Lower lobe of right lung (tissue), 2 donors: ENCODE measurements around the gene CPLX3. TPM values are rescaled to one million over a fixed set of nuclear protein-coding genes. Genes with fewer than 3 reads are reported as not detected.
"Not testable (repeated sequence)": the region's sequence is repeated elsewhere in the genome, so short reads cannot be mapped to it uniquely, and the experiment has no call there.

ENCODE experiments used
- ATAC-seq, 2 donors: fragments of 200-7000 bp; cut with Tn5 transposase; one replicate each; pipeline ENCODE4 v1.9.1; 2020 to 2022; ENCODE audit warnings: mild to moderate bottlenecking in 2 of 2, moderate library complexity in 2 of 2
- DNase-seq: peaks from one replicate; pipeline ENCODE4 v3.0.0-alpha.2; 2020
- H3K27ac ChIP-seq: fragments of 200-600 bp; one replicate; pipeline ENCODE4 v1.8.0; 2022
- H3K27me3 ChIP-seq: fragments of 200-600 bp; one replicate; pipeline ENCODE4 v1.8.0; 2022; ENCODE audit warnings: low read depth
- H3K36me3 ChIP-seq: fragments of 200-600 bp; one replicate; pipeline ENCODE4 v1.8.0; 2022; ENCODE audit warnings: mild to moderate bottlenecking
- H3K4me1 ChIP-seq: fragments of 200-600 bp; one replicate; pipeline ENCODE4 v1.8.0; 2022
- H3K4me3 ChIP-seq: fragments of 200-600 bp; one replicate; pipeline ENCODE4 v1.8.0; 2022; ENCODE audit warnings: mild to moderate bottlenecking
- H3K9me3 ChIP-seq: fragments of 200-600 bp; one replicate; pipeline ENCODE4 v1.8.0; 2022
- intact Hi-C: fragments of 100-400 bp; cut with DNase I; formaldehyde crosslinking; loops from one replicate; pipeline ENCODE4 v1.11.0; 2022
- total RNA-seq: library from RNA; stranded (reverse); fragmentation: NEBNext Ultra II Directional; extraction: Animal tissue kit (Norgen Biotek cat#: 25700); gene quantifications from one replicate; pipeline ENCODE4 v1.2.1, GENCODE V29; 2021
- TF ChIP-seq, protein P1 (sequence below): fragments of 200-600 bp; IDR thresholded peaks from one replicate; pipeline ENCODE4 v1.8.0; 2022; ENCODE audit warnings: antibody characterized with exemption, mild to moderate bottlenecking
- donor health status: DM: no; HTN: yes; CAD: no; lungs with severe emphysema.

The CPLX3 gene
- total RNA-seq, 1 donor from 2014 or later: not detected

DNA sequence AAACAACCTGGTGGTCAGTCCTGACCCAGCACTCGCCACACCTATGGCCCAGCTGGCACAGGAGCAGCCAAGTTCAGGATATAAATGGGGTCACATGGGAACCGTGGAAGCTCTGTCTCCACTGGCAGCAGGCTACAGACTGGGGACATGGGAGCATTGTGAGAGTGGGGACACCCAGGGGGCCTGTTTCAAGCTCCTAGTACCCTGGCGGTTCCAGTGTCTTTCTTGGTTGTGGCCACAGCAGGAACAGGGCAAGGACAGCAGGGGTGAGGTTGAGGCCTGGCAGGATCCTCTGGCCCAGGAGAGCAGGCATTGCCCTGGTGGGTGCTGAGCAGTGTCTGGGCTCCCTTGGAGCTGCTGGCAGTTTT is 42.6 kb upstream of the CPLX3 start:
- no peak for DNase-seq
- Histone ChIP-seq H3K4me1 (peaks cover 81% of the 10 kb centered on the region), H3K27me3 (no peaks in the 10 kb centered on the region), H3K36me3 (no peaks in the 10 kb centered on the region), H3K4me3 (peak overlapping the region; percentile 77), H3K27ac (peak overlapping the region; percentile 83), H3K9me3 (no peaks in the 10 kb centered on the region)
- TF ChIP-seq, protein P1, sequence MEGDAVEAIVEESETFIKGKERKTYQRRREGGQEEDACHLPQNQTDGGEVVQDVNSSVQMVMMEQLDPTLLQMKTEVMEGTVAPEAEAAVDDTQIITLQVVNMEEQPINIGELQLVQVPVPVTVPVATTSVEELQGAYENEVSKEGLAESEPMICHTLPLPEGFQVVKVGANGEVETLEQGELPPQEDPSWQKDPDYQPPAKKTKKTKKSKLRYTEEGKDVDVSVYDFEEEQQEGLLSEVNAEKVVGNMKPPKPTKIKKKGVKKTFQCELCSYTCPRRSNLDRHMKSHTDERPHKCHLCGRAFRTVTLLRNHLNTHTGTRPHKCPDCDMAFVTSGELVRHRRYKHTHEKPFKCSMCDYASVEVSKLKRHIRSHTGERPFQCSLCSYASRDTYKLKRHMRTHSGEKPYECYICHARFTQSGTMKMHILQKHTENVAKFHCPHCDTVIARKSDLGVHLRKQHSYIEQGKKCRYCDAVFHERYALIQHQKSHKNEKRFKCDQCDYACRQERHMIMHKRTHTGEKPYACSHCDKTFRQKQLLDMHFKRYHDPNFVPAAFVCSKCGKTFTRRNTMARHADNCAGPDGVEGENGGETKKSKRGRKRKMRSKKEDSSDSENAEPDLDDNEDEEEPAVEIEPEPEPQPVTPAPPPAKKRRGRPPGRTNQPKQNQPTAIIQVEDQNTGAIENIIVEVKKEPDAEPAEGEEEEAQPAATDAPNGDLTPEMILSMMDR: no peak
- no peak for ATAC-seq
- intact Hi-C loops: no loop called here

DNA sequence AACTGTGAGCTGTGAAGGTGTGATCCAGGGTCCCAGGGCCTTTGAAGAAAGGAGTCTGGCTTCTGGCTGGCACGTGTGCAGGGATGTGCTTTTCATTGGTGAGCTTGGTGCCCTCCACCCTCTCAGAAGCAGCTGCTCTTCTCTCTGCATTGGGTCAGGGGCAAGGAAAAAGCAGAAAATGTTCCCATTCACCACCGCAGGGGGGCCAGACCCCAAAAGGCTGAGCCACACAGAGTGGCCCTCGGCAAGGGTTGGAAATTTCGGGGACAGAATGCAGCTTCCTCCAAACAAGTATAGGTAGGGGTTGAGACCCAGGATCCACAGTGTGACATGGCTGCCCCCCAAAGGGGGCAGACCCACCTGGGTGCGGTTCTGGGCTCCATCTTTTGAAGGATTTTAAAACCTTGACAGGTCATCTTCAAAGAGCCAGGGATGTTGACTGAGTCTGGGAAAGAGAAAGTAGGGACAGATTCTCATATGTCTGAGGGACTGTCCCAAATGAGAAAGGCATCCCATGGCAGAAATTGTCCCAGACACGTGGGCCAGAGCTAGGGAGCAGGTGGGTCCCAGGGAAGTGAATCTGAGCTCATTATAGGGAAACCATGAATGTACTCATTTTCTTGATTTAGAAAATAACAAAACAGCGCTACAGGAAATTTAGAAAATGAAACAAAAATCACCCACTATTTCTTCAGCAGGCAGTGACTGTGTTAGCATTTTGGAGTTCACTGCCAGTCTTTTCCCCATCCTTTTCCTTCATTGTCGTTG is 41.8 kb upstream of the CPLX3 start:
- Histone ChIP-seq H3K27ac (peak overlapping the region; percentile 83), H3K4me3 (peak overlapping the region; percentile 77), H3K9me3 (no peaks in the 10 kb centered on the region), H3K36me3 (no peaks in the 10 kb centered on the region), H3K27me3 (no peaks in the 10 kb centered on the region), H3K4me1 (peaks cover 89% of the 10 kb centered on the region)
- TF ChIP-seq, protein P1: no peak
- no peak for DNase-seq
- no peak for ATAC-seq
- intact Hi-C loops: no loop called here

DNA sequence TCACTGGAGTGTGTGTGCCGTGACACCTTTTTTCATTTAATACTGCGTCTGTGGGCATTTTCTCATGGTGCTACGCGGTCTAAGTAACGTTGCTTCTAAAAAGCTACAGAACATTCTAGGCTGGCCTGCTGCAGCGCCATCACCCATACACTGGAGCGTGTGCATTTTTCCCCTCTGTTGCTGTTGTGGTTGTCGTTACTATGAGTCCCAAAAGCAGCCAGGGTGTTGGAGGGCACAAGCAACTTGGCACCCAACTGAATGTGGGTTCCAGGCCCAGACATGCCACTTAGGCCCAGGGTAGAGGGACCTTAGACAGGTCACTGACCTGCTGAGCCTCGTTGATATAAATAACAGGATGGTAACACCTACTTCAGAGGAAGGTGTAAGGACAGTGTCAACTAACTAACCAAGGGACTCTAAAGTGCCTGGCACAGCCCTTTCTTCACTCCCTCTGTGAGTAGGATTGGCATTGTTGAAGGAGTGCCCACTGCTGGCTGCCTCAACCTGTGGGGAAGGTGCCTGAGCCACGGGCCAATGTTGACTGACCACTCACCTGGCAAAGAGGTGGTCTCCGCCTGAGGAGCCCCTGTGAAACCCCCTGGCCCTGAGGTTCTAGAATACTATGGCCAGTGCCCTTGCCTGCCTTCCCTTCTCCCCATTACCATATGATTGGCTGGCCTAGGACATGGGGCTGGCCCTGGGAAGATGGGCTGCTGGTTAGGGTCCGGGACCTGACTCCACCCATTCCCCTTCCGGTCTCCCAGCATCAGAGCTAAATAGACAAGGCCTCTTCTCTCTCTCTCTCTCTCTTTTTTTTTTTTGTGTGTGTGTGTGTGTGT is 41.0 kb upstream of the CPLX3 start:
- Histone ChIP-seq H3K27ac (peak overlapping the region; percentile 83), H3K36me3 (no peaks in the 10 kb centered on the region), H3K4me3 (peak overlapping the region; percentile 77), H3K9me3 (no peaks in the 10 kb centered on the region), H3K27me3 (no peaks in the 10 kb centered on the region), H3K4me1 (peaks cover 89% of the 10 kb centered on the region)
- no peak for DNase-seq
- no peak for ATAC-seq
- TF ChIP-seq, protein P1: no peak
- intact Hi-C loops: no loop called here

DNA sequence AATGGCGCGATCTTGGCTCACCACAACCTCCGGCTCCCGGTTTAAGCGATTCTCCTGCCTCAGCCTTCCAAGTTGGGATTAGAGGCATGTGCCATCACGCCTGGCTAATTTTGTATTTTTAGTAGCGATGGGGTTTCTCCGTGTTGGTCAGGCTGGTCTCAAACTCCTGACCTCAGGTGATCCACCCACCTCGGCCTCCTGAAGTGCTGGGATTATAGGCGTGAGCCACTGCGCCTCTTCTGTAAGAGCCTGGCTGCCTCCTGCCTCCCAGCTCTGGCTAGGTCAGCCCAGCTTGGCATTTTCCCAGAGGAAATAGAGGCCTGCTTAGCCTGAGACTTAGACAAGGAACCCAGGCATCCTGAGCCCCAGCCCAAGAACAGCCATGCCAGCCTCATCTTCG is 40.3 kb upstream of the CPLX3 start:
- peak overlapping the region; percentile 85 for H3K27ac ChIP-seq
- H3K4me3 ChIP-seq: peak overlapping the region; percentile 44
- DNase-seq, H3K36me3 ChIP-seq, intact Hi-C loops, H3K27me3 ChIP-seq, H3K9me3 ChIP-seq, ATAC-seq: not testable (repeated sequence)
- H3K4me1 ChIP-seq: peaks cover 90% of the 10 kb centered on the region

DNA sequence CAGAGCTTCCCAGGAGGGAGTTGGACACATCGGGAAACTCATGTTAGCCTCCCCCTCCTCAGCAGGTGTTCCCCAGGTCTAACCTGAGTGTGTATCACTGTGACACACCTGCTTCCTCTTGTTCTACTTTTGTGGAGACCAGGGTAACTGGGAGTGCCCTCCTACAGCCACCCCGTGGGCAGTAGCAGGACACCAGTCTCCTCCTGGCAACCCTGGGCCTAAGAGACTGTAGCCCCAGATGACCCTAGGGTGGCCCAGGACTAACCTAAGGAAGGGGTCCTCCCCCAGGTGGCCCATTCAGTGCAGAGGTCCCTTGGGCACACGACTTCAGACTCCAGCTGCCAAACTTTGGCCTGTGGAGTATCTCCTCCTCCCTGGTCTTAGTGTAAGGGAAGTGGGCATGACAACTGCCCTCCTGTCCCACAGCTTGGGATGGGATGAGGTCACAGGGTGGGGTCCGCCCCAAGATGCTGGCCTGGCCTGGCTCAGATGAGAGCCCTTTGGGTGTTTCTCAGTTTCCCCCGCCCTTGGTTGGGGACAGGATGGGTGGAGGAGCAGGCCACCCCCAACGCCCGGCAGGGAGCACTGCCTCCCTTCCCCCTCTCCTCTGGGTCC is 39.8 kb upstream of the CPLX3 start:
- no peaks in the 10 kb centered on the region for H3K27me3 ChIP-seq
- peak overlapping the region; percentile 85 for H3K27ac ChIP-seq
- no peaks in the 10 kb centered on the region for H3K9me3 ChIP-seq
- TF ChIP-seq, protein P1: no peak
- peak overlapping the region; percentile 44 for H3K4me3 ChIP-seq
- ATAC-seq (no peak), DNase-seq (no peak)
- peaks cover 90% of the 10 kb centered on the region for H3K4me1 ChIP-seq
- intact Hi-C loops: no loop called here
- H3K36me3 ChIP-seq: no peaks in the 10 kb centered on the region
